Measurements from ENCODE around the gene PCSK9.

The PCSK9 gene
- 0 reads per million in 4 experiments for total RNA-seq

DNA sequence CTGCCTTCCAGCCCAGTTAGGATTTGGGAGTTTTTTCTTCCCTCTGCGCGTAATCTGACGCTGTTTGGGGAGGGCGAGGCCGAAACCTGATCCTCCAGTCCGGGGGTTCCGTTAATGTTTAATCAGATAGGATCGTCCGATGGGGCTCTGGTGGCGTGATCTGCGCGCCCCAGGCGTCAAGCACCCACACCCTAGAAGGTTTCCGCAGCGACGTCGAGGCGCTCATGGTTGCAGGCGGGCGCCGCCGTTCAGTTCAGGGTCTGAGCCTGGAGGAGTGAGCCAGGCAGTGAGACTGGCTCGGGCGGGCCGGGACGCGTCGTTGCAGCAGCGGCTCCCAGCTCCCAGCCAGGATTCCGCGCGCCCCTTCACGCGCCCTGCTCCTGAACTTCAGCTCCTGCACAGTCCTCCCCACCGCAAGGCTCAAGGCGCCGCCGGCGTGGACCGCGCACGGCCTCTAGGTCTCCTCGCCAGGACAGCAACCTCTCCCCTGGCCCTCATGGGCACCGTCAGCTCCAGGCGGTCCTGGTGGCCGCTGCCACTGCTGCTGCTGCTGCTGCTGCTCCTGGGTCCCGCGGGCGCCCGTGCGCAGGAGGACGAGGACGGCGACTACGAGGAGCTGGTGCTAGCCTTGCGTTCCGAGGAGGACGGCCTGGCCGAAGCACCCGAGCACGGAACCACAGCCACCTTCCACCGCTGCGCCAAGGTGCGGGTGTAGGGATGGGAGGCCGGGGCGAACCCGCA, at the start of gene PCSK9:
TSS of gene PCSK9 (plus strand) at position 207 of the 741 bp plus-strand sequence. CDS start at position 497, 290 bp downstream.
- no peak for DNase-seq

- no peak for DNase-seq
These were observed 49.2 kb upstream of the PCSK9 start for GRCh38 chr1:54989968-54990810.

DNA sequence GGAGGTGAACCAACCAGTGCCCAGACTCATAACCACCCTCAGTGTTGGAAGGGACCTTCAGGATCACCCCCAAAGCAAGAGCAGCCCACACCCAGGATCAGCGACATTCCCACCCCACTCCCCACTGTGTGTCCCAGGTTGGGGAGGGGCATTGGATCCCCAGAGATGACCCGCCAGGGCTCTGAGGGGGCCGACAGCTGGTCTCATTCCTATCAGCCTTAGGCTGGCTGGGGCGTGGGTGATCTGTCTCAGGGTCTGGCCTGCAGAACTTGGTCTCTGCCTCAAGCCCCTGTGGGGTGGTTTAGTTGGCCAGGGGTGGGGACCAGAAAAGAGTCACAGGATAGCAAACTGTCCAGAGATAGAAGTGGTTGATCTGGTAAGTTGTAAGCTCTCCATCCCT, 48.4 kb upstream of the PCSK9 start:
- no peak for DNase-seq

GRCh38 chr1:54991939-54992338, 47.4 kb upstream of the PCSK9 start:
- no peak for DNase-seq

- DNase-seq, result no peak
These were observed 46.2 kb upstream of the PCSK9 start for GRCh38 chr1:54993140-54993539.

DNA sequence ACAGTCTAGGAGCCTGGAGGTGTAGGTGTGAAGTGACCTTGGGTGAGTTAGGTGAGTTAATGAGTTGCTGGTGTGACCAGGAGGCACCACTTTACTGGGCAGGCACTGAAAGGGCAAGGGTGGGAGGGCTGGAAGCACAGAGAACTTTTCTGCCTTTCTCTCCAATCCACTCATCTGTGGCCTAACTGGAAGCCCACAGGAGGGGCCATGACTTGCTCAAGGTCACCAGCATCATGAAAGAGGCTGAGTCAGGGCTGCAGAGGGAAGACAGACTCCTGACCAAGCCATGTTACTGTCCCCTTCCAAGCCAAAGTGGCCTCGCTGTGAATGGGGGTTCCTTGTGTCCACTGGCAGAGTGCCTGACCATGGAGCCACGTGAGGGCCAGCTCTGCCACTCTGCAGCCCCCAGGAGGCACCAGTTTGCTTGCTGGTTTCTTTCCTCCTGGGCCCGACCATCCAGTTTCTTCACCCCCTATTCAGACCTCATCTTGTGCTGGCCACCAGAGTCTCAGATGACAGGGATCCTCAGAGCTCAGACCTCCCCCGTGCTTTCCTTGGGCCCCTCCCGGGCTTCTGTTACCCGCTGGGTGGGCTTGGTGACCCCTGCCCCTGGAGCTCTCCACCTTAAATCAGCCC, 44.9 kb upstream of the PCSK9 start:
- no peak for DNase-seq

GRCh38 chr1:54995013-54995760, 44.2 kb upstream of the PCSK9 start:
- DNase-seq, result no peak

GRCh38 chr1:54995835-54996234, 43.5 kb upstream of the PCSK9 start:
- no peak for DNase-seq

GRCh38 chr1:54996359-54996868, 42.9 kb upstream of the PCSK9 start:
- peak; percentile 56 for DNase-seq

DNA sequence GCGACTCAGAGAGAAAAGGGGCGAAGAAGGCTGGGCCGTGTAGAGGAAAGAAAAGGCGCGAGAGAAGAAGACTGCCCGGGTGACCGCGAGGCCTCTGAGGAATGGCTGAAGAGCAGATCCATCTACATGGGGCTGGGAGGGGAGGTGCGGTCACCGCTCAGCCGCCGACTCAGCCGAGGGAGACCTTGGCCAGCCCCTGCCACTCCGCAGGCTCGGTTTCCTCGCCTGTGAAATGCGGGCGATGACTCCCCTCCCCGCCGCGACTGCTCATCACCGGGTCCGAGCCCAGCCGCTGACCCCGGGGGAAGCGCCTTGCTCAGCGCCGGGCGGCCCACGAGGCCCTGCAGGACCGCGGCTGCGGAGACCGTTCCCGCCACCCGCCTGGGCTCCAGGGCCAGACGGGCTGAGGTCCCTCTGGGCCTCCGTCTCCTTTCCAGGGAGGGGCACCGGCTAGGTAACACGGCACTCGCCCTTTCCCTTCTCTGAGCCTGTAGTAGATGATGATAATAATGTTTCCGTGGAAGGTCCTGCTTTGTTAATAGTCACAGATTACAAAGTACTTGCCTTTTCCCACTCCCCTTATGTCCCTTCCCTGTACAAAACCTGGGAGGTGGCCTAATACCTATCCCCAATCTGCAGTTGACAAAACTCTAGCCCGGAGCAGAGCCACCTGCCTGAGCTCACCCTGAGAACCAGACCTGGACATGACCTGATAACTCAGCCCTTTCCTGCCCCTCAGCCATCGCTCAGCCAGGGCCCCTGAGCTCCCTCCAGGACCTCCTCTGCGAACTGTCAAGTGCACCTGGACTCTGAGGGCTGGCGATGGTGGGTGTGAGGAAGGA, 42.3 kb upstream of the PCSK9 start:
- no peak for DNase-seq

GRCh38 chr1:54997711-54997986, 41.7 kb upstream of the PCSK9 start:
- no peak for DNase-seq

DNA sequence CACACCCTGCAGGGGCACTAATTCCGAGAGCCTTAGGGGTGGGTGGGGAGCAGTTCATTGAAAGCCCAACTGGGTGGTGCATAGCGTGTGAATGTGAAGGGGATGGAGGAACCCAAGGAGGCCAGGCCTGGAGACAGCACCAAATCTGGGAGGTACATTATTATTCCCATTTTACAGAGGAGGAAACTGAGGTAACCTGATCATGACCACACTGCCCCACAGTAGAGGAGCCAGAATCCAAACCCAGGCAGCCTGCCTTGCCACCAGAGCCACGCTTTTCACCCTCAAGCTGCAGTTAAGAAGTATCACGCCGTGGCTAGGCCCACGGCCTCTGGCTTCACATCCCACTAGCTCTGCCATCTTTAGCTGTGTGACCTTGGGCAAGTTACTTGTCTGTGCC, 41.2 kb upstream of the PCSK9 start:
- DNase-seq, result no peak

- no peak for DNase-seq
These were observed 40.7 kb upstream of the PCSK9 start, which contains the start of gene BSND for GRCh38 chr1:54998677-54999076. TSS of gene BSND (plus strand) at chr1:54998933. CDS start at chr1:54999187, 254 bp downstream.

GRCh38 chr1:55000110-55001085, 39.0 kb upstream of the PCSK9 start:
- no peak for DNase-seq

- DNase-seq, result no peak
These were observed 38.0 kb upstream of the PCSK9 start for GRCh38 chr1:55001311-55001710.

GRCh38 chr1:55002686-55003085, 36.7 kb upstream of the PCSK9 start:
- DNase-seq, result no peak

DNA sequence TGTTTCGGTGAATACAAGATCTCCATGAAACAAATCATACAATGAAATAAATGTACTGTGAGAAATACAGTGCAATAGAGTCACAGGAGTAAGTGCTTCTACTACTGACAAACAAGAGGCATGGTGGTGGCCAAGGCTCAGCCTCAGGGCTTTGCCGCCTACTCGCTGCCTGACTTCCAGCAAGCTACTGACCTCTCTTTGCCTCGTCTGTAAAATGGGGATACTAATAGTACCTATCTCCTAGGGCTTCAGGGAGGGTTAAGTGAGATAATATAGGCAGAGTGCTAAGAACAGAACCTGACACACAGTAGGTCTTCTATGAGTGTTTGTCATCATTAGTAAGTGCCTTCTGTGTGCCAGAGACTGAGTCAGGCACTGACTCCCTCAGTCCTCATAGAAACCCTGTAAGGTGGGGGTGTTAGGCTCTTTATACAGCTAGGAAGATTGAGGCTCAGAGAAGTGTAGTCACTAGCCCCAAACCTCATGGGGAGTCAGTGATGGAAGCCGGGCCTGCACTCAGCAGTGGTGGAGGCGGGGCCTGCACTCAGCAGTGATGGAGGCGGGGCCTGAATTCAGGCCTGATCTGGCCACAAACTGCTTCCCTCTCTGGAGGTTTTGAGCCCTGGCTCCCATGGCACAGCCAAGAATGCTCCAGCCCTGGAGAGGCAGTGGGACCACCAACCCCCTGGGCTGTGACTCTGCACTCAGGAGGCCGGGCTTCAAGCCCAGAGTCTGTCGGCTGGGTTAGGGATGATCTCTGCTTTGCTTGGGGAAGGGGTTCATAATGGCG, 33.8 kb upstream of the PCSK9 start:
- no peak for DNase-seq

DNA sequence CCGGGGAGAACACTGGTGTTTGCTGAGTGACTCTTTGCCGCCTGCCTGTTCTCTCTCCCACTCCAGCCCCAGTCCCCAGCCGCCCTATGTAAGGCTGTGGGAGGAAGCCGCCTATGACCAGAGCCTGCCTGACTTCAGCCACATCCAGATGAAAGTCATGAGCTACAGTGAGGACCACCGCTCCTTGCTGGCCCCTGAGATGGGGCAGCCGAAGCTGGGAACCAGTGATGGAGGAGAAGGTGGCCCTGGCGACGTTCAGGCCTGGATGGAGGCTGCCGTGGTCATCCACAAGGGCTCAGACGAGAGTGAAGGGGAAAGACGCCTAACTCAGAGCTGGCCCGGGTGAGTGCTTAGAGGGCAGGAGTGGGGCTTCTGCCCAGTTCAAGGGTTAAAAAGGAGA, 32.4 kb upstream of the PCSK9 start:
- no peak for DNase-seq

DNA sequence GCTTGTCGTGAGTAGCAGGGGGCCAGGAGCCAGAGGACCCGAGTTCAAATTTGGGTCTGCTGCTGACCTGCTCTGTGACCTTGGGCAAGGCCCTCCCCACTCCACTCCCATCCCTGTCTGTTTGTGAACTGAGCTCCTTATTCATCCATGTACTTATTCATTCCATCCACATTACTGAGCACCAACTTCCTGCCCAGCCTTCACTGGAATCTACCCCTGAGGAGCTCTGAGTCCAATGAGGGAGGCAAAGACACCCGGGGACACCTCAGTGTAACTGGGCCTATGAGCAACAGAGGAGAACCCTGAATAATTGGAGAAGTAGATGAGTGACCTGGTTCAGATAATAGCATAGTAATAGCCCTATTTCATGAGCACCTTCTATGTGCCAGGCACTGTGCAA, 31.7 kb upstream of the PCSK9 start:
- DNase-seq, result no peak
